CD14-positive monocyte (primary cell): Measurements from ENCODE around the gene SUPT7L. TPM values are rescaled to one million over a fixed set of nuclear protein-coding genes. Genes with fewer than 3 reads are reported as not detected.

ENCODE experiments used
- DNase-seq, 3 donors: peaks; one replicate each; pipeline ENCODE4 v3.0.0-alpha.2; 2011 to 2022
- H2AFZ ChIP-seq: 2 replicates; pipeline ENCODE4 v1.6.0; 2012; ENCODE audit warnings: mild to moderate bottlenecking, low read depth, low read length, inconsistent platforms; ENCODE audit not compliant: insufficient read depth, poor library complexity, severe bottlenecking
- H3K27ac ChIP-seq, 2 donors: 1 replicate in 1 of 2; 2 replicates in 1 of 2; pipeline ENCODE4 v1.5.1; 2012 to 2013; ENCODE audit warnings: low read length in 2 of 2, control low read depth in 1 of 2, inconsistent platforms in 1 of 2, low read depth in 1 of 2, mild to moderate bottlenecking in 1 of 2
- H3K27me3 ChIP-seq, 2 donors: one replicate each; pipeline versions ENCODE4 v1.6.0 to v1.6.1; 2011 to 2013; ENCODE audit warnings: low read length in 2 of 2; ENCODE audit not compliant: control insufficient read depth in 2 of 2, insufficient read depth in 2 of 2
- H3K36me3 ChIP-seq, 2 donors: replicated peaks in 1 of 2; 1 replicate in 1 of 2; 2 replicates in 1 of 2; pipeline versions ENCODE4 v1.5.1 to v1.6.1; 2012 to 2013; ENCODE audit warnings: low read length in 2 of 2, control low read depth in 1 of 2, inconsistent platforms in 1 of 2, mild to moderate bottlenecking in 1 of 2; ENCODE audit not compliant: insufficient read depth in 2 of 2, control insufficient read depth in 1 of 2
- H3K4me1 ChIP-seq, 2 donors: 1 replicate in 1 of 2; 2 replicates in 1 of 2; pipeline versions ENCODE4 v1.5.1 to v1.6.1; 2012 to 2013; ENCODE audit warnings: low read length in 2 of 2, control low read depth in 1 of 2, inconsistent platforms in 1 of 2, mild to moderate bottlenecking in 1 of 2, moderate library complexity in 1 of 2; ENCODE audit not compliant: insufficient read depth in 2 of 2, control insufficient read depth in 1 of 2
- H3K4me2 ChIP-seq: replicated peaks from 2 replicates; pipeline ENCODE3; 2012; ENCODE audit warnings: low read length, moderate library complexity, mild to moderate bottlenecking; ENCODE audit not compliant: poor library complexity, severe bottlenecking; ENCODE audit errors: extremely low read depth
- H3K4me3 ChIP-seq, 3 experiments: fragments of 200-600 bp in 1 of 3; sonication (generic) in 1 of 3; replicated peaks in 1 of 3; 1 replicate in 2 of 3; 2 replicates in 1 of 3; pipeline ENCODE4 v1.5.1; 2011 to 2013; ENCODE audit warnings: low read length in 3 of 3, mild to moderate bottlenecking in 3 of 3, control low read depth in 2 of 3, low read depth in 2 of 3, inconsistent platforms in 1 of 3, moderate library complexity in 1 of 3
- H3K79me2 ChIP-seq: 2 replicates; pipeline ENCODE4 v1.6.0; 2012; ENCODE audit warnings: mild to moderate bottlenecking, control low read depth, inconsistent platforms, low read length, moderate library complexity; ENCODE audit not compliant: insufficient read depth
- H3K9ac ChIP-seq: 2 replicates; pipeline ENCODE4 v1.6.0; 2017; ENCODE audit warnings: low read length, mild to moderate bottlenecking; ENCODE audit not compliant: insufficient read depth, poor library complexity, severe bottlenecking
- H3K9me3 ChIP-seq, 2 donors: replicated peaks in 1 of 2; 1 replicate in 1 of 2; 2 replicates in 1 of 2; pipeline versions ENCODE4 v1.5.1 to v1.6.1; 2012 to 2013; ENCODE audit warnings: low read length in 2 of 2, control low read depth in 1 of 2; ENCODE audit not compliant: control insufficient read depth in 1 of 2, insufficient read depth in 1 of 2
- H4K20me1 ChIP-seq: 2 replicates; pipeline ENCODE4 v1.6.0; 2012; ENCODE audit warnings: mild to moderate bottlenecking, low read length, control low read depth, moderate library complexity; ENCODE audit not compliant: insufficient read depth
- H3K27ac Mint-ChIP-seq, 7 donors: one replicate each; pipeline ENCODE4 v1.8.0; 2020; ENCODE audit warnings: mild to moderate bottlenecking in 7 of 7, mixed read lengths in 7 of 7, moderate library complexity in 6 of 7, inconsistent platforms in 2 of 7
- H3K27me3 Mint-ChIP-seq, 3 donors: one replicate each; pipeline ENCODE4 v1.8.0; 2021 to 2022; ENCODE audit warnings: low read depth in 3 of 3, mild to moderate bottlenecking in 3 of 3, mixed read lengths in 3 of 3, moderate library complexity in 3 of 3, inconsistent platforms in 1 of 3
- H3K36me3 Mint-ChIP-seq, 2 donors: one replicate each; pipeline ENCODE4 v1.8.0; 2020; ENCODE audit warnings: mixed read lengths in 2 of 2, inconsistent platforms in 1 of 2, mild to moderate bottlenecking in 1 of 2
- H3K4me1 Mint-ChIP-seq: one replicate; pipeline ENCODE4 v1.8.0; 2020; ENCODE audit warnings: mild to moderate bottlenecking, mixed read lengths
- H3K4me3 Mint-ChIP-seq, 2 donors: one replicate each; pipeline ENCODE4 v1.8.0; 2020; ENCODE audit warnings: mild to moderate bottlenecking in 2 of 2, mixed read lengths in 2 of 2, moderate library complexity in 1 of 2
- H3K9me3 Mint-ChIP-seq, 7 donors: one replicate each; pipeline ENCODE4 v1.8.0; 2020 to 2022; ENCODE audit warnings: mixed read lengths in 7 of 7, mild to moderate bottlenecking in 6 of 7, moderate library complexity in 6 of 7, inconsistent platforms in 2 of 7
- WGBS: methylation state at CpG from one replicate; pipeline ENCODE4 v1.1.5; 2013; ENCODE audit warnings: missing lambda C conversion rate; ENCODE audit not compliant: insufficient coverage; 5-methylcytosine and 5-hydroxymethylcytosine counted together
- intact Hi-C, 2 donors: fragments of 100-400 bp; cut with micrococcal nuclease; formaldehyde crosslinking; loops; one replicate each; pipeline versions ENCODE4 v1.15.0 to v1.15.1; 2023
- polyA plus RNA-seq, 3 donors: library from polyadenylated mRNA; depleted of rRNA in 1 of 3; unstranded in 2 of 3; stranded (reverse) in 1 of 3; fragments of 300-500 nt in 2 of 3; fragments of >200 nt in 1 of 3; fragmentation: Illumina TruSeq in 2 of 3; gene quantifications; 1 replicate in 2 of 3; 2 replicates in 1 of 3; pipeline ENCODE4 v1.2.3, GENCODE V29; 2012 to 2021
- TF ChIP-seq, protein P1 (sequence below): fragments of 200-600 bp; IDR thresholded peaks from one replicate; pipeline ENCODE4 v1.8.0; 2022; ENCODE audit warnings: antibody characterized with exemption, mild to moderate bottlenecking

The SUPT7L gene
- polyA plus RNA-seq, 3 donors = 10.7 to 59.0 (median 12.2) TPM

DNA sequence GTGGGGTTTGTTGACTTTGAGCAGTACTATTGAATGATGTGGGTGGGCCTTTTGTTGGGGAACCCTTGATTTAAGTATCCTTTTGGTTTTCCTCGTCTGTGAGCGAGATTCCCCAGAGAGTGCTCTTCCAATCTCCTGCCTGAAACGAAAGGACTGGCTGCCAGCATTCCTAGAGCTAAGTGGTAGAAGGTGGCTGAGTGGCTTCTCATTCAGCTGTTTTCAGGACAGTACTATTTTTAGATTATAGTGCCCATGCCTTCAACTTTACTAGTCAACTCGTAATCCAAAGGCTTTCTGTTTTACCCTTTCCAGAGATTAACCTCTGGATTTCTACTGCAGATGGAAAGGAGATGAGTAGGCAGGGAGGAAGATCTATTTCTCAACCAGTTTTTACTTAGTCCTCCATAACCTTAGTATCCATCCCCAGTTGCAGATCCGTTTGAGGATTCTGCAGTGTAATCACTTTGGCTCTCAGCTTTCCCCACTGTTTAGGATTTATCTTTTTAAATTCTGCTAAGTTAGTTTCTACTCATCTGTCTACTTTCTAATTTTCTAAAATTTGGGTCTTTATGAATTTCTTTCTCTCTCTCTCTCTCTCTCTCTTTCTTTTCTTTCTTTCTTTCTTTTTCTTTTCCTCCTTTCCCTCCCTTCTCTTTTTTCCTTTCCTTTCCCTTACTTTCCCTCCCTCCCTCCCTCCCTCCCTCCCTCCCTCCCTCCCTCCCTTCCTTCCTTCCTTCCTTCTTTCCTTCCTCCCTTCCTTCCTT is 9.5 kb upstream of the SUPT7L start:
- intact Hi-C loops = no loop called here
- 100% methylated on average over 2 of the region's 5 CpGs for WGBS
- H3K27ac Mint-ChIP-seq = no peak overlapping the region

DNA sequence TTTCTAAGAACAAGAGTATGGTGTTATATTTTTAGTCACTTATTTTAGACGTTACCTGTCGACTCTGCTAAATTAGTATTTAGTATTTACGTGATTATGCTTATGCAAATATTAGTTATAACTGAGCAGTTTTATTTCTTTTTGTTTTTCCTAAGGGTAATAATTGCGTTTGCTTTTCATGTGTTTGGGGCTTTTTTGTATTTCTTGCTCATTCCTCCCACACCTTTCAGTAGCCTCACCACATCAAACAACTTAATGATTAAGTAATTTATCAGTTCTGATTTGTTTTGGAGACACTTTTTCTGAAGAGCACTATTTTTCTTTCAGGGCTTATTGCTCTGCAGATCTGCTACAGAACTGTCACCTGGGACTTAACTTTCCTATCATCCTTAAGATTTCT is 7.8 kb upstream of the SUPT7L start:
- Histone ChIP-seq H3K4me3 (no peak overlapping the region), H3K9me3 (no peaks in the 10 kb centered on the region), H3K27me3 (no peaks in the 10 kb centered on the region), H3K9ac (no peak overlapping the region), H4K20me1 (no peaks in the 10 kb centered on the region), H3K4me1 (peaks cover 13 to 15% of the 10 kb centered on the region in 2 donors), H3K79me2 (peaks cover 7% of the 10 kb centered on the region), H3K36me3 (peaks cover 70 to 79% of the 10 kb centered on the region in 2 donors), H2AFZ (no peak overlapping the region), H3K27ac (no peak overlapping the region), H3K4me2 (no peak overlapping the region)
- no peak overlapping the region for H3K27ac Mint-ChIP-seq
- WGBS = 100% methylated on average over 1 of the region's 4 CpGs
- intact Hi-C loops = no loop called here
- no peak overlapping the region for H3K4me3 Mint-ChIP-seq
- no peaks in the 10 kb centered on the region for H3K9me3 Mint-ChIP-seq
- H3K27me3 Mint-ChIP-seq = peaks cover 0 to 2% (median 0%) of the 10 kb centered on the region in 3 donors
- TF ChIP-seq, protein P1, sequence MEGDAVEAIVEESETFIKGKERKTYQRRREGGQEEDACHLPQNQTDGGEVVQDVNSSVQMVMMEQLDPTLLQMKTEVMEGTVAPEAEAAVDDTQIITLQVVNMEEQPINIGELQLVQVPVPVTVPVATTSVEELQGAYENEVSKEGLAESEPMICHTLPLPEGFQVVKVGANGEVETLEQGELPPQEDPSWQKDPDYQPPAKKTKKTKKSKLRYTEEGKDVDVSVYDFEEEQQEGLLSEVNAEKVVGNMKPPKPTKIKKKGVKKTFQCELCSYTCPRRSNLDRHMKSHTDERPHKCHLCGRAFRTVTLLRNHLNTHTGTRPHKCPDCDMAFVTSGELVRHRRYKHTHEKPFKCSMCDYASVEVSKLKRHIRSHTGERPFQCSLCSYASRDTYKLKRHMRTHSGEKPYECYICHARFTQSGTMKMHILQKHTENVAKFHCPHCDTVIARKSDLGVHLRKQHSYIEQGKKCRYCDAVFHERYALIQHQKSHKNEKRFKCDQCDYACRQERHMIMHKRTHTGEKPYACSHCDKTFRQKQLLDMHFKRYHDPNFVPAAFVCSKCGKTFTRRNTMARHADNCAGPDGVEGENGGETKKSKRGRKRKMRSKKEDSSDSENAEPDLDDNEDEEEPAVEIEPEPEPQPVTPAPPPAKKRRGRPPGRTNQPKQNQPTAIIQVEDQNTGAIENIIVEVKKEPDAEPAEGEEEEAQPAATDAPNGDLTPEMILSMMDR = no peak
- peaks cover 62 to 84% of the 10 kb centered on the region in 2 donors for H3K36me3 Mint-ChIP-seq
- H3K4me1 Mint-ChIP-seq = peaks cover 12% of the 10 kb centered on the region
- DNase-seq = no peak

More for the DNA sequence above, 9.5 kb upstream of the SUPT7L start:
- H3K79me2 ChIP-seq = peaks cover 4% of the 10 kb centered on the region
- DNase-seq = no peak
- no peaks in the 10 kb centered on the region for H4K20me1 ChIP-seq
- no peak overlapping the region for H2AFZ ChIP-seq
- no peak overlapping the region for H3K4me3 ChIP-seq
- H3K4me3 Mint-ChIP-seq = no peak overlapping the region
- TF ChIP-seq, protein P1 = no peak
- no peaks in the 10 kb centered on the region for H3K9me3 Mint-ChIP-seq
- H3K27me3 ChIP-seq = no peaks in the 10 kb centered on the region
- peaks cover under 1% of the 10 kb centered on the region for H3K4me1 Mint-ChIP-seq
- H3K27me3 Mint-ChIP-seq = peaks cover 0 to 2% (median 0%) of the 10 kb centered on the region in 3 donors
- H3K4me1 ChIP-seq = peaks cover 0 to 2% of the 10 kb centered on the region in 2 donors
- peaks cover 86 to 95% of the 10 kb centered on the region in 2 donors for H3K36me3 ChIP-seq
- H3K4me2 ChIP-seq = no peak overlapping the region
- H3K9me3 ChIP-seq = no peaks in the 10 kb centered on the region
- no peak overlapping the region for H3K27ac ChIP-seq
- H3K9ac ChIP-seq = no peak overlapping the region
- peaks cover 66 to 94% of the 10 kb centered on the region in 2 donors for H3K36me3 Mint-ChIP-seq
